GM19468 (cell line): ENCODE data around the gene TPCN2.

Experiments used
- ATAC-seq: cut with Tn5 transposase; IDR thresholded peaks from one replicate; pipeline ENCODE4 v1.9.1; 2021; ENCODE audit warnings: mild to moderate bottlenecking, moderate library complexity, moderate number of reproducible peaks; ENCODE audit not compliant: unreplicated experiment; ENCODE audit errors: extremely low read depth

TPCN2 gene

DNA sequence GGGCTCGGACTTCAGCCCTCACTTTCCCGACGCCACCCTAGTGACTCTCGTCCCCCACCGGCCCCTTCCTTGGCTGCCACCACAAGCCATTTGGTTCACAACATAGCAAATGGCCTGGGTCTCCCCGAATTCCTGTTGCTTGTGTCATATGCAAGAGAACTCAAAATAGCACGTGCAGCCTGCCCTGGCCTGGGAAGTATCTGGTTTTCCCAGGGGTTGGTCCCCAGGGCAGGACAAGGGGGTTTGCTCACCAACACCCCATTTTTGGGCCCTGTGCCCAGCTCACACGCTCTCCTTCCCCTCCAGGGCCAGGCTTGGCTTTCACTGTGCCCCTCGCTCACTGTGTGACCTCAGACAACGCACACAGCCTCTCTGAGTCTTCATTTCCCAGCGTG lies 12.8 kb upstream of the TPCN2 start:
- ATAC-seq: no peak

DNA sequence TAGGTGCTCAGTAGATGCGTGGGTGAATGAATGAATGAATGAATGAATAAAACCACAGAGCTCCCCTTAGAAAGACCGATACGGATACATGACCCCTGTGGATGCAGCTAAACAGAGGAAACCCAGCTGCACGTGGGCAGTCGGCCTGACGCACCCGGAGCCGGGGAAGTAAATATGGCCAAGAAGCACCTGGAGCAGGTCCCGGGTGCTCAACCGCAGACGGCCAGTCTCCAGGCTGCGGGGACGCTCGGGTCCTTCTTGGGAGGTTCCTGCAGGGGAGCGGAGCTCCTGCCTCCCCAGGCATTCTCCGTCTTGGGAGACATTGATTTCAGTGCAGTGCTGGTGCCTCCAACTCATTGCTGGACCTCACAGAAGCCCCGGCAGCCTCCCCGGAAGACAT lies 11.7 kb upstream of the TPCN2 start:
- no peak for ATAC-seq

DNA sequence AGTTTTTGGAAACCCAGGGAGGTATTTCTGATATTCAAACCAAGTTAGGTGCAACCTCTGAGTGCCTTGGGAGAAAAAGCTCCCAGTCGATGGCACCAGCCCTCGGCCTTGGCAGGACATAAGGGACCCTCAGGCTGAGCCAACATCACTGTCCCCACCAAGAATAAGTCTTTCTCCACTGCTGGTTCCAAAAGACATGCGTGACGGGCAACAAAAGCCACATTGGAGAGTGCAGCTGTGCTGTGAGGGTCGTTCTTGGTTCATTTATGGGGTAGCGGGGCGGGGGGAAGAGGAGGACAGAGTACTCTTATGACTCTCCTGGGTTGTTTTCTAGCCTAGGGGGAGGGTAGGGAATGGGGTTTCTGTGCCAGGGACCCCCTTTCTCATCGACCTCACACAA lies 11.2 kb upstream of the TPCN2 start:
- no peak for ATAC-seq

DNA sequence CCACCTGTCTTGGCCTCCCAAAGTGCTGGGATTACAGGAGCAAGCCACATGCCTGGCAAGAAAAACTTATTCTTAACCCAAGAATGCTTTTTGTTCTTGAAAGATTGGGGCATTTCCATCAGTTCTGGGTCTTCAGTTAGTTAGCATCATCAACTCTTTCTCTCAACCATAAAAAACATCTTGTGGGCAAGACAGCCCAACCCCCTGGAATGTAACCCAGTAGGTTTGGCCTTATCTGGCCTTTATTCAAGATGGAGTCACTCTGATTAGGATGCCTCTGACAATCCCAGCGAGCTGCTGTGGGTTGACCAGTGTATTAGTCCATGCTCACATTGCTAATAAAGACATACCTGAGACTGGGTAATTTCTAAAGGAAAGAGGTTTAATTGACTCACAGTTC lies 9.2 kb upstream of the TPCN2 start:
- ATAC-seq: no peak

DNA sequence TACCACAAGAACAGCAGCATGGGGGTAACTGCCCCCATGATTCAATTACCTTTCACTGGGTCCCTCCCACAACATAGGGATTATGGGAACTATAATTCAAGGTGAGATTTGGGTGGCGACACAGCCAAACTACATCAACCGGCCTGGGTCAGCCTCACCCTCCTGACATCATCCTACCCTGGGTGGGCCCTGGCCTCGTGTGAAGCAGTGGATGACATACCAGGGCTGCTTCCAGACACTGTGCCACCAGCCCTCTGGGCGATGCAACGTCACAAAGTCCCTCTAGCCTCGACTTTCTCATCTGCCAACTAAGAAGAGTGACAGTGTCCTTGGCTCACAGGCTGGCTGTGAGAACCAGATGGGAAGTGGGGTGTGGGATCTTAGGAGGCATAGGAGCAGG lies 8.7 kb upstream of the TPCN2 start:
- ATAC-seq: no peak

DNA sequence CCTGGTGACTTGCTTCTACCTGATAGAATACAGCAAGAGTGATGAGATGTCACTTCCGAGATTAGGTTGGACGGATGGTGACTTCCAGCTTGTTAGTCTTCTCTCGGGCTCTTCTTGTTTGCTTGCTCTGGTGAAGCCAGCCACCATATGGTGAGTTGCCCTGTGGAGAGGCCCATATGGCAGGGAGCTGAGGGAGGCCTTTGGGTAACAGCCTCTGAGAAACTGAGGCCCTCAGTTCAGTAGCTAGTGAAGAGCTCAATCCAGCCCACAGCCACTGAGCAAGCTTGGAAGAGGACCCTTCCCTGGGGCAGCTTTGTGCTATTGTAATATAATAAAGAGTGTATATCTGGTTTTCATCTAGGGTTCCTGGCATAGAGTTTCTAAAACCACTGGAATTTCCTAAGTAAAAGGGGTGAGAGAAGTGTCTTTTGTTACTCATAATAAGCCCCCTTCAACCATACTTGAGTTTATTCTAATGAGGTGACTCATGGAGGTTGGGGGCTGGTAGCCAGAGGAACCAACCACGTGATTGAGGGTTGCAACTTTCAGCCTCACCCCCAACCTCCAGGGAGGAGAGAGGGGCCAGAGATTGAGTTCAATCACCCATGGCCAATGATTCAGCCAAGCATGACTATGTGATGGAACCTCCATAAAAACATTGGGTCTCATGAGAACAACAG lies 8.0 kb upstream of the TPCN2 start:
- ATAC-seq: no peak

DNA sequence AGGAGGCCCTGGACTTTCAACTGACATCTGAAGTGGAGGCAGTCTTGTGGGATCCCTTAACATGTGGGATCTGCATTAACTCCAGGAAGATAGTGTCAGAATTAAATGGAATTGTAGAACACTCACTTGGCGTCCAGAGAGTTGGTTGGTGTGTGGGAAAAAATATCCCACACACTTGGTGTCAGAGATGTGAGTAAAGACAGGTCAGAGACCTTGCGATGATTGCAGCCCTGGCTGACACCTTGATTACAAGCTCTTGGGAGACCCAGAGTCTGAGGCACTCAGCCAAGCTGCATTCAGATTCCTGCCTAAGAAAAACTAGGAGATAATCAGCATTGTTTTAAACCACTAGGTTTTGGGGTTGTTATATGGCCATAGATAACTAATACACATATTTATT lies 7.2 kb upstream of the TPCN2 start:
- no peak for ATAC-seq

DNA sequence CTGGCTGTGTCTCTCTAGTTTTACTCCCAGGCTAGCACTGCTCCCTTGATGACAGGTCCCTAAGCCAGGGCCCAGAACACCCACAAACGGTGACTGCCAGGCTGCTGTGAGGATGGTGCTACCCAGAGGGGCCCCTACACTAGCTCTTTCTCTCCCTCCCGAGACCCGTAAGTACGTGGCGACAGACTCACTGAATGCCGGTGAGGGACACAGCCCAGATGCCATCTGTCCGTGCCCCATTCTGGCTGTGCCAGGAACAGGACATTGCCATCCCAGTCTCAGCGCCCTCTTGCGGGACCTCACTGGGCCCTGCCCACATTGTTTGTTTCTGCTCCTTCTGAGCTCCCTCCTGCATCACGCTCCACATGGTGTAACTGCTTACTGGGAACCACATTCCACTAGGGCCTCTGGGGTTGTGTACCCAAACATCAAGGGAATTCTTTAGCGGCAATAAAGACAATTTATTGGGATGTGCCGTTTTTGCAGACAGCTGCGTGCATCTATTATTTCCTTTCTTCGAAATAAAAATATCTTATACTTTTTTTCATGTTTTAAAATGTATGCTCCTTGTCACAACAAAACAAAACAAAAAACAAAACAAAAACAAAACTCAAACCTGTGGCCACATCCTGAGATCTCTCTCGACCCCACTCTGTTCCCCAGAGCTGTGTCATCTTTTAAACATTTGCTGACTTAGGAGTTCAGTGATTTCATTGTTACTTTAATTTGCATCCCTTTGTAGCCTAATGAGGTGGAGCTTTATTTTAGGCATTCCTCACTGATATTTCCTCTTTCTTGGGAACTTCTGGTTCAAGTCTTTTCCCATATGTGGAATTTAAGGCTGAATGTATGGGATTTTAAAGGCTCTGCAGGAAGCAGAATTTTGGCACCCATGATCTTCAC lies 4.4 kb upstream of the TPCN2 start:
- no peak for ATAC-seq

DNA sequence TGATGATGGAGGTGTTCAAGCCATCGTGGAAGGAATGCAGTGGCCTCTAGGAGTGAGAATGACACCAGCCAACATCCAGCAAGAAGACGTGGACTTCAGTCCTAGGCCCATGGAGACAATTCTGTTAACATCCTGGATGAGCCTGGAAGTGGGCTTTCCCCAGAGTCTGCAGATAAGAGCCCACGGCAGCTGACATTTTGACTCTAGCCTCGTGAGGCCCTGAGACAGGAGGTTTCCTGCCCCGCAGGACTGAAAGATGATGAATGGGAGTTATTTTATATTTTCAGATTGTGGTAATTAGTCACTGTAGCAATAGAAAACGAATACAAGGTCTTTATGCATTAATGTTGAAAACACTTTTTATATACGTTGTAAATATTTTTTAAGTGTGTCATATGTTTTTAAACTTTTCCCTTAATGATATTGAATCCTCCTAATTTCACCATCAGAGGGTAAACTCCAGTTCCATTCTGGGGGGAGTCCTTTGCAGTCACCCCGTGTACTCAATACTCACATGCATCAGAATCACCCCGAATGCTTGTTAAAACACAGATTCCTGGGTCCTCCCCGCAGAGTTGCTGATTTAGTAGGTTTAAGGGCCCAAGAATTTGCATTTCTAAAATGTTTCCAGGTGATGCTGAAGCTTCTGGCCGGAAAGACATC lies 570 bp upstream of the TPCN2 start:
- ATAC-seq: no peak

DNA sequence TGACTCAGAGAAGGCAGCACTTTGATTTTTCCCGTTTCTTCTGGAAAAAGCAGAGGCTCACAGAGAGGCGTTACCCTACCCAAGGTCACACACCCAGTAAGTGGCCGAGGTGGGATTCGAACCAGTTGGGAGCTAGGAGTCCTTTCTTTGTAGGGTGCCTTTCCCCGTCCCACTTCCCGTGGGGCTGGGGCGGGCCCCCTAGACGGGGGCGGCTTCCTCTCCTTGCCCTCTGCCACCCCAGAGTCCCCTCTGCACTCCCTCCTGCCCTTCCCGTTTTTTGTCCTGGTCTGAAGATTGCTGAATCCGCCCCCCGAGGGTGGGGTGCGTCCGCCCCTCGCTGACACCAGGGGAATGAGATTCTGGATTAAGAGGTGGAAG lies 747 bp downstream of the TPCN2 start:
- no peak for ATAC-seq

DNA sequence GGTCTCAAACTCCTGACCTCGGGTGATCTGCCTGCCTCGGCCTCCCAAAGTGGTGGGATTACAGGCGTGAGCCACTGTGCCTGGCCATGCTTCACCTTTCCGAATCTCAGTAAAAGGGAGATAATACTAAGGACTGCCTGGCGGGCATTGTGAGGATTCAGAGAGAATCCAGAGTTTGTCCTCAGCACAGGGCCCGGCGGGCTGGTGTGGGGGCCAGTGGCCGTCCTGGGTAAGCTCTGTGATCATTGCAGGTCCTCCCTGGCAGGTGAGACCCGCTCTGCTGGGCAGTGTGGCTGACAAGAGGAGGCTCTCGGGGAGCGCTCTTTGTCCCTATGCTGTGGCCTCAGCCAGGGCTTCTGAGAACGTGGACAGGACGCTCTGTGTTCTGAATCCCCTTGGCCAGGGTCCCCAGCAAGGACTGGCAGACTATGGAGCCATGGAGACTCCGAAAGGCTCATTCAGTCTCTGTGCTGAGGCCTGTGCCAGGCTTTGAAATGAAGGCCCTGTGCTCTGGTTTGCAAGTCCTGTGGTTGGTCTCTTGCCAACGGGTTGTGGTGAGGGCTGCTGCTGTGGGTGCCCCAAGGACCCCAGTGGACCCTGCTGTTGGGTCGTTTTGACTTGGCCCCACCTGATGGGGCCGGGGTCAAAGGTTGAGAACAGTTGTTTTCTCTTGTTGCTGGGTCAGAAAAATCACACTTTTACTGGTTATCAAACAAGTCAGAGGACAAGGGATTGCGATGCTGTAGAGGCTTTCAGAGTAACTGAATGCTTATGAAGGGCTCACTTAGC lies 2.1 kb downstream of the TPCN2 start:
- no peak for ATAC-seq

DNA sequence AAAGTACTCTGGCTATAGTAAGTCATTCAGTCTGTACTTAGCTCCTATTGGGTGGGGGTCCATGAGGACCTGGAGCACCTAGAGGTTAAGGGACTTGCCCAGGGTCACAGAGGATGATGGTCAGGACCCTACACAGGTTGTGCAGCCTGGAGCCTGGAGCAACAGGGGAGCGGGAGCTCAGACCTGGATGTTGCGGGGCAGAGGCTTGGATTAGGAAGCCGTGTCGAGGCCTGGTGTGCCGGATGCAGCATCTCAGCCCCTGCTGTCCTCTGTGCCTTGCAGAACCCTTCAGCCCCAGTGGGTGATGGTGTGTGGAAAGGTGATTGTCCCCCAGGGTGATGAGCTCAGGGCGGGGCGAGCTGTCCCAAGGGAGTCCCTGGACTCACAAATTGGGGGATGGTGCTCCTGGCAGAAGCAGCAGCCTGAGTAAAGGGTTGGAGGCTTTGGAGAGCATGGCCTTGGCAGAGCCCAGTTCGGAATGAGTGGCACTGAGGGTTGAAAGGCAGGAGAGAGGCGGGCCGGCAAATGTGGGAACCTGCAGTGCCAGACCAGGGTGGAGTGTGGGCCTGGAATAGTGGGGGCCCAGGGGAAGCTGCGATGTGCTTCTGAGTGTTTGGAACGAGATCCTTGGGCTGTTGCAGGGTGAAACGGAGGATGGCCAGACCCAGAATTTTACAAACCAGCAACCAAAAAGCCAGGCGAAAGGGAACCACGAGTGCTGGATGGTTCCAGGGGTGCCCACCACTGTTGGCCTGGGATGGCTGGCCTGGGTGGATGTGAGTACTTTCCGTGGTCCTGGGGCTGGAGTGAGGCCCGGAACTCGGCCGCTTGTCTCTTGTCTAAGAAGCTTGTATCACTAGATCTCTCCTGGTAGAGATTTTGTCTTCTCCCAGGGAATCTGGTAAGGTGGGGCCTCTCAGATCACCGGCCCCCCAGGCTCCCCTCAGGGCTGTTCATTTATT lies 2.9 kb downstream of the TPCN2 start:
- no peak for ATAC-seq

DNA sequence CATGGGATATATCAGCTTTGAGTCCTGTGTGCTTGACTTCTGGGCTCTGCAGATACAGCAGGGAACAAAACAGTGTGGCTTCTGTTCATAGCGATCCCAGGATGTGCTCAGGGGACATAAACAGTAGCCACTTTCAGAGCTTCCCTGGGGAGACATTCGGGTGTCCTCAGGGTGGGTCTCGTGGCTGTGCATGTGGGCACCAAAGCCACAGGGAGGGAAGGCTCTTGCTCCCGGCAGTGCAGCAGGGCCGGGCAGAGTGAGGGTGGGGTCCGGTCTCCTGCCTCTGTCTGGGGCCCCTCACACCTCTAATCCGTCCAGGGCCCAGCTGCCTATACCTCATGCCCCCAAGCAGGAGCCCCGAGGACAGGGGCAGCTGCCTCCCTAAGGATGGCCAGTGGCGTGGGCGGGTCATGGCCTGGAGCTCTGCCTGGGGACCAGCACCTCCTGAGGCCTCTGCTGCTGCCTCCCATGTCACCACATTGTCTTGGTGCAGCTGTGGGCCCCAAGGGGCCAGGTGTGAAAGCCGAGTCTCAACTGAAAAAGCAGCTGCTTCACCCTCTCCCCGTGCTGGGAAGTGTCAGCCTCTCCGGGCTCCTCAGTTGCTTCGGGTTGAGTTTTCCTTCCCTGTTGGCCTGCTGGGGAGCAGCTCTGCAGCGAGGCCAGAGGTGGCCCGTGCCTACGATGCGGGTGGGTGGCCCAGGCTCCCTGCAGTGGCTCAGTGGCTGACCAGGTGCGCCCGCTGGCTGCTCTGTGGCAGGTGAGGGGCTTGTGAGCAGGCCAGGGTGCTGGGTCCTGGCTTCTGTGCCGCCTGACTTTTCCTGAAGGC lies 3.8 kb downstream of the TPCN2 start:
- no peak for ATAC-seq

DNA sequence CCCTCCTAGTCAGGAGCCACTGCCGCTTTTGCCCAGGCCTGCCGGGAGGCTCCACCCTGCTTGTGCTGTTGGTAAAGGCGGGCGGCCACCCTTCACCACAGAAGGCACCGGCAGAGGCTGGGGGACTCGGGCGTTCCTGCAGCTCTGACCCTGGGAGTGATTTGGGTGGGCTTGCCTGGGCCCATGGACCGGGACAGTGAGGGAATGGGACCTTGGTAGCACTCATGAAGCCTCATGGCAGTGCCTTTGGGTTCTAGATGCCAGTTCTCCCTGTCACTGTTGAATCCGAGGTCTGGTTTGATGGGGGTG lies 4.4 kb downstream of the TPCN2 start:
- no peak for ATAC-seq

DNA sequence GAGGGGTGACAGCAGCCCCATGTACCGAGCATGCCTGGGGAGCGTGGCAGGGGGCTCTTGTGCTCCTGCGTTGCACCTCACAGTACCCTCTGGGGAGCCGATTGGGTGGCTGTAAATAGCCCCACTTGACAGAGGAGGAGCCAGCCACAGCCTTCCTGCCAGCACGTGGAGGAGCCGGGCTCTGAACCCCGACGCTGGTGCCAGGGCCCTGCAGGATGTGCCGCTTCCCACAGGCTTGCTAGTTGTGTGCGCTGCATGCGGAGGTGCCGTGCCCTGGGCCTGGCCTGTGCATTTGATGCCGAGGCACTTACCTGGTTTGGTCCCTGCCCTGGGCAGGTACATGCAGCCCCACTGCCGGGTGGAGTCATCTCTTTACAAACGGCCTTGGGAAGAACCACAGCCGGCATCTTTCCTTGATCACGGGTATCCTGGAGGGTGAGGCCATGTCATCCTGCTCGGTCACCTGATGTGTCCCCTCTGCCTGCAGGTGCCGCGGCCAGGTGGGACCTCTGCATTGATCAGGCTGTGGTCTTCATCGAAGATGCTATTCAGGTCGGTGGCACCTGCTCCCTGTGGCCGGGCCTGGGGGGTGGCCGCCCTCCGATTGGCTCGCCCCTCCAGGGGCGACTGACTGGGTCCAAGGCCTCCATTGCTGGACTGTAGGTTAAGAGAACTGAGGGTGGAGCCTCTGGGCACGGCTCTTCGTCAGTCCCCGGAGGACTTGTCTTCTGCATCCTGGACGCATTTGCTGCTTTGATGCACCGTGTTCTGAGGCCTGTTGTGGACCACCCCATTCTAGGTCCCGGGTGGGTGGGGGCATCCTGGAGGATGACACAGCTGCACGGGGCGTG lies 5.0 kb downstream of the TPCN2 start:
- ATAC-seq: no peak

DNA sequence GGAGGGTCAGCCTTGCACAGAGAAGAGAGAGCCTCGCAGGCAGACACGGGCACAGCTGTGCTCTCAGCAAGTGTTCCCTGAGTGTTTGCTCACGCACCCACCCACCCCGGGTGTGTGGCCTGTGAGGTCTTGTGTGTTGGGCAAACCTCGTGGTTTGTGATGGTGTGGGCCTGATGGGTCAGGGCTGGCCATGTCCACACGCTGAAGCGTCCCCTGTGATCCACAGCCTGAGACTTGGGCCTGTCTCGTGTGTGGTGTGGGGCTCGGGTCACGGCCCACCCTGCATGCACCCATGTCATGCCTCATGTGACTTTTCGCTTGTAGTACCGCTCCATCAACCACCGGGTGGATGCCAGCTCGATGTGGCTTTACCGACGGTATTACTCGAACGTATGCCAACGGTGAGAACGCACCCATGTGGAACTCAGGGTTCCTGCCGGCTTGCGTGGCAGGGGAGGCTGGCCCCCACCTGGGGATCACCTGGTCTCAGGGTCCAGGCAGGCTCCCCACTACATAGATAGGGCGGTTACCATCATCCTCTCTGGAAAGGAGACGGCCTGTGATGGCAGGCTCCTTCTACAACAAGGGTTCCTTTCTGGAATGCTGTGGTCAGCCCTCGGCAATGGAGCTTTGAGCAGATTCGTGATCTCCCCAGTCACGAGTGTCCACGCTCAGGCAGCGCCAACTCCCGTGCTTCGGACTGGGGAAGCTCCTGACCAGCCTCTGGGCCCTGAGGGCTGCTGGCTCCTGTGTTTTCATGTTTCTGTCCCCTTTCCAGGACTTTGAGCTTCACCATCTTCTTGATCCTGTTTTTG lies 5.9 kb downstream of the TPCN2 start:
- ATAC-seq: no peak

DNA sequence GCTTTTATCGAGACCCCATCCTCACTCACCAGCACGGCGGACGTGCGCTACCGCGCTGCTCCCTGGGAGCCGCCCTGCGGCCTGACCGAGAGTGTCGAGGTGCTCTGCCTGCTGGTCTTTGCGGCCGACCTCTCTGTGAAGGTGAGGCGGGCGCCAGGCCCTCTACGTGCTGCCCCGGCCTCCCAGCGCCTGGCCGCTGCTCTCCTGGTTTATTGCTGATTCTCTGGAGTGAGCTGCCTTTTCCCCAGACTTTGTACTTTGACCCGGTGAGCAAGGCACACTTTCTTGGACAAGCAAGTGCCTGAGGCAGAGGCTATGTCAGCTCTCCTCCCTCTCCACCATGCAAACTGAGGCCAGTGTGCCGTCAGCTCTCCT lies 6.5 kb downstream of the TPCN2 start:
- ATAC-seq: no peak
